Omental fat pad (tissue), 4 donors: Measurements from ENCODE around the gene BRD2. TPM values are rescaled to one million over a fixed set of nuclear protein-coding genes. Genes with fewer than 3 reads are reported as not detected.

ENCODE experiments used
- ATAC-seq: fragments of 150-250 bp; one replicate; pipeline ENCODE4 v1.9.1; 2016; ENCODE audit warnings: mild to moderate bottlenecking, moderate library complexity; ENCODE audit not compliant: low FRiP score
- DNase-seq: peaks from one replicate; pipeline ENCODE4 v3.0.0-alpha.2; 2019; ENCODE audit warnings: low spot score
- CTCF ChIP-seq, 3 donors: fragments of 450-650 bp; IDR thresholded peaks; one replicate each; pipeline ENCODE4 v1.5.1; 2016 to 2017; ENCODE audit warnings: antibody characterized with exemption in 3 of 3, mild to moderate bottlenecking in 3 of 3, moderate library complexity in 2 of 3
- total RNA-seq, 4 donors: library from RNA; depleted of rRNA; stranded (reverse); fragments of >200 nt; gene quantifications; one replicate each; pipeline ENCODE4 v1.1.0, GENCODE V29; 2016

BRD2 gene
- total RNA-seq, 4 donors from 2014 or later: 133 to 257 (median 154) TPM

- ATAC-seq (no peak), DNase-seq (no peak)
- no peak for TF ChIP-seq CTCF (IDR thresholded peaks at IDR 0.05)
Measured at GRCh38 chr6:32972353-32973143, 4.2 kb downstream of the BRD2 start.

GRCh38 chr6:32973144-32974015 lies 5.0 kb downstream of the BRD2 start:
- DNase-seq: peak; percentile 51
- no peak for TF ChIP-seq CTCF (IDR thresholded peaks at IDR 0.05)
- no peak for ATAC-seq

GRCh38 chr6:32974016-32974333 lies 5.6 kb downstream of the BRD2 start:
- DNase-seq: no peak
- ATAC-seq: no peak
- TF ChIP-seq CTCF (IDR thresholded peaks at IDR 0.05): no peak

- ATAC-seq (no peak), DNase-seq (no peak)
- no peak for TF ChIP-seq CTCF (IDR thresholded peaks at IDR 0.05)
Measured at GRCh38 chr6:32974541-32975308, 6.3 kb downstream of the BRD2 start.

- no peak for ATAC-seq
- no peak for DNase-seq
- no peak for TF ChIP-seq CTCF (IDR thresholded peaks at IDR 0.05)
Measured at GRCh38 chr6:32975886-32976285, 7.5 kb downstream of the BRD2 start.

GRCh38 chr6:32976334-32977069 lies 8.1 kb downstream of the BRD2 start:
- ATAC-seq (no peak), DNase-seq (no peak)
- TF ChIP-seq CTCF (IDR thresholded peaks at IDR 0.05): no peak
